ENCODE results near the gene TAS2R13.

TAS2R13 gene

GRCh38 chr12:10900972-10901371, 8.4 kb downstream of the TAS2R13 start:
- H3K27ac Mint-ChIP-seq, result no peak overlapping the region
- H3K4me1 Mint-ChIP-seq, result no peaks in the 10 kb centered on the region
- no peaks in the 10 kb centered on the region for H3K27me3 Mint-ChIP-seq
- H3K9me3 Mint-ChIP-seq, result peaks cover 22 to 65% of the 10 kb centered on the region in 2 donors
- H3K4me3 Mint-ChIP-seq, result no peak overlapping the region
- ATAC-seq, result no peak
- no peak for DNase-seq

GRCh38 chr12:10900530-10900929, 8.8 kb downstream of the TAS2R13 start:
- Mint-ChIP-seq H3K4me1 (no peaks in the 10 kb centered on the region), H3K9me3 (peaks cover 22 to 65% of the 10 kb centered on the region in 2 donors), H3K27me3 (no peaks in the 10 kb centered on the region), H3K27ac (peak overlapping the region in 1 of 2 donors; percentile 49), H3K4me3 (no peak overlapping the region)
- ATAC-seq, result no peak
- DNase-seq, result no peak

- Mint-ChIP-seq H3K27me3 (no peaks in the 10 kb centered on the region), H3K4me1 (no peaks in the 10 kb centered on the region), H3K27ac (no peak overlapping the region), H3K4me3 (no peak overlapping the region), H3K9me3 (peaks cover 0 to 33% of the 10 kb centered on the region in 2 donors)
- ATAC-seq (no peak), DNase-seq (no peak)
These were observed 12.5 kb downstream of the TAS2R13 start for GRCh38 chr12:10896854-10897253.

GRCh38 chr12:10891937-10892336, 17.4 kb downstream of the TAS2R13 start:
- H3K4me3 Mint-ChIP-seq, result no peak overlapping the region
- H3K9me3 Mint-ChIP-seq, result no peaks in the 10 kb centered on the region
- no peaks in the 10 kb centered on the region for H3K4me1 Mint-ChIP-seq
- no peaks in the 10 kb centered on the region for H3K27me3 Mint-ChIP-seq
- DNase-seq (no peak), ATAC-seq (no peak)
- peak overlapping the region in 1 of 2 donors; percentile 33 for H3K27ac Mint-ChIP-seq

- no peak overlapping the region for H3K4me3 Mint-ChIP-seq
- ATAC-seq, result no peak
- DNase-seq, result no peak
- H3K27me3 Mint-ChIP-seq, result no peaks in the 10 kb centered on the region
- no peaks in the 10 kb centered on the region for H3K9me3 Mint-ChIP-seq
- no peak overlapping the region for H3K27ac Mint-ChIP-seq
- H3K4me1 Mint-ChIP-seq, result no peaks in the 10 kb centered on the region
These were observed 20.1 kb downstream of the TAS2R13 start for GRCh38 chr12:10889226-10889625.

- no peaks in the 10 kb centered on the region for H3K27me3 Mint-ChIP-seq
- DNase-seq (no peak), ATAC-seq (no peak)
These were observed 25.2 kb downstream of the TAS2R13 start, which contains the start of gene PRH1 for GRCh38 chr12:10884086-10884725. Gene PRH1 (minus strand): TSS chr12:10884255. CDS start chr12:10884217, 38 bp downstream.

GRCh38 chr12:10873378-10873777, 36.0 kb downstream of the TAS2R13 start:
- Mint-ChIP-seq H3K9me3 (peaks cover 6 to 48% of the 10 kb centered on the region in 2 donors), H3K27ac (no peak overlapping the region), H3K4me1 (no peaks in the 10 kb centered on the region), H3K27me3 (no peaks in the 10 kb centered on the region), H3K4me3 (no peak overlapping the region)
- ATAC-seq (no peak), DNase-seq (no peak)

More at GRCh38 chr12:10884086-10884725, 25.2 kb downstream of the TAS2R13 start, which contains the start of gene PRH1:
- Mint-ChIP-seq H3K9me3 (no peaks in the 10 kb centered on the region), H3K4me3 (no peak within 1 kb of the TSS), H3K4me1 (no peaks in the 10 kb centered on the region), H3K27ac (peak within 1 kb of the TSS; percentile 29 to 71)

- Mint-ChIP-seq H3K4me3 (no peak overlapping the region), H3K27me3 (no peaks in the 10 kb centered on the region), H3K9me3 (peaks cover 6 to 52% of the 10 kb centered on the region in 2 donors), H3K4me1 (no peaks in the 10 kb centered on the region), H3K27ac (no peak overlapping the region)
- ATAC-seq, result no peak
- DNase-seq, result no peak
These were observed 42.0 kb downstream of the TAS2R13 start for GRCh38 chr12:10867381-10867780.

GRCh38 chr12:10863512-10864218, 45.7 kb downstream of the TAS2R13 start:
- ATAC-seq, result no peak
- Mint-ChIP-seq H3K4me3 (no peak overlapping the region), H3K27ac (no peak overlapping the region), H3K9me3 (peaks cover 15 to 72% of the 10 kb centered on the region in 2 donors), H3K27me3 (no peaks in the 10 kb centered on the region), H3K4me1 (no peaks in the 10 kb centered on the region)
- no peak for DNase-seq

GRCh38 chr12:10861366-10861765, 48.0 kb downstream of the TAS2R13 start:
- peaks cover 24 to 75% of the 10 kb centered on the region in 2 donors for H3K9me3 Mint-ChIP-seq
- ATAC-seq, result no peak
- no peak overlapping the region for H3K4me3 Mint-ChIP-seq
- H3K4me1 Mint-ChIP-seq, result no peaks in the 10 kb centered on the region
- H3K27me3 Mint-ChIP-seq, result no peaks in the 10 kb centered on the region
- H3K27ac Mint-ChIP-seq, result no peak overlapping the region
- DNase-seq, result no peak

Measured in stimulated activated naive CD8-positive, alpha-beta T cell treated with anti-CD3 and anti-CD28 coated beads, Interleukin-15, amount 100 ng/mL, for 72 hours (primary cell).